Neural progenitor cell (in vitro differentiated cells): ENCODE measurements around the gene GUCA2A. TPM values are rescaled to one million over a fixed set of nuclear protein-coding genes. Genes with fewer than 3 reads are reported as not detected.

Experiments
- DNase-seq: peaks from one replicate; pipeline ENCODE4 v3.0.0-alpha.2; 2016; ENCODE audit warnings: low spot score
- H2AFZ ChIP-seq: fragments of 200-600 bp; sonication (generic); replicated peaks from 2 replicates; pipeline ENCODE4 v1.6.1; 2016; ENCODE audit warnings: antibody characterized with exemption
- H3F3A ChIP-seq: fragments of 200-600 bp; sonication (generic); 2 replicates; pipeline ENCODE4 v1.6.1; 2016; ENCODE audit warnings: antibody characterized with exemption, low read depth
- H3K27ac ChIP-seq: fragments of 200-600 bp; sonication (generic); 2 replicates; pipeline ENCODE4 v1.5.1; 2016; ENCODE audit warnings: mild to moderate bottlenecking
- H3K27me3 ChIP-seq: fragments of 200-600 bp; sonication (generic); 2 replicates; pipeline ENCODE4 v1.6.1; 2016; ENCODE audit warnings: mild to moderate bottlenecking, moderate library complexity
- H3K36me3 ChIP-seq: fragments of 200-600 bp; sonication (generic); 2 replicates; pipeline ENCODE4 v1.5.1; 2016
- H3K4me1 ChIP-seq: fragments of 200-600 bp; sonication (generic); 2 replicates; pipeline ENCODE4 v1.6.1; 2016; ENCODE audit warnings: mixed run types
- H3K4me2 ChIP-seq: fragments of 200-600 bp; sonication (generic); 2 replicates; pipeline ENCODE4 v1.6.1; 2016
- H3K4me3 ChIP-seq: fragments of 200-600 bp; sonication (generic); 2 replicates; pipeline ENCODE4 v1.5.1; 2016
- H3K79me2 ChIP-seq: fragments of 200-600 bp; sonication (generic); 2 replicates; pipeline ENCODE4 v1.6.1; 2016; ENCODE audit warnings: low read depth
- H3K9ac ChIP-seq: fragments of 200-600 bp; sonication (generic); 2 replicates; pipeline ENCODE4 v1.6.1; 2016
- H3K9me3 ChIP-seq: fragments of 200-600 bp; sonication (generic); 2 replicates; pipeline ENCODE4 v1.5.1; 2016; ENCODE audit warnings: low read depth
- H4K20me1 ChIP-seq: fragments of 200-600 bp; sonication (generic); 2 replicates; pipeline ENCODE4 v1.6.1; 2016; ENCODE audit warnings: low read depth
- H3K27ac Mint-ChIP-seq: 3 replicates; pipeline ENCODE4 v1.8.0; 2021; ENCODE audit warnings: mixed read lengths
- H3K27me3 Mint-ChIP-seq: 2 replicates; pipeline ENCODE4 v1.8.0; 2022; ENCODE audit warnings: low read depth, mild to moderate bottlenecking, inconsistent platforms, moderate library complexity, mixed read lengths; ENCODE audit not compliant: insufficient read depth
- H3K36me3 Mint-ChIP-seq: 3 replicates; pipeline ENCODE4 v1.8.0; 2021; ENCODE audit warnings: mixed read lengths
- H3K4me1 Mint-ChIP-seq: 3 replicates; pipeline ENCODE4 v1.8.0; 2021; ENCODE audit warnings: mixed read lengths
- H3K4me3 Mint-ChIP-seq: 3 replicates; pipeline ENCODE4 v1.8.0; 2021; ENCODE audit warnings: mild to moderate bottlenecking, moderate library complexity, mixed read lengths
- H3K9me3 Mint-ChIP-seq: 3 replicates; pipeline ENCODE4 v1.8.0; 2020; ENCODE audit warnings: mixed read lengths
- CTCF ChIP-seq: fragments of 200-600 bp; sonication (generic); IDR thresholded peaks from 2 replicates; pipeline ENCODE4 v1.5.1; 2017; ENCODE audit warnings: antibody characterized with exemption, mild to moderate bottlenecking
- EZH2 ChIP-seq: fragments of 200-600 bp; sonication (generic); IDR thresholded peaks from 2 replicates; pipeline ENCODE4 v1.6.1; 2017; ENCODE audit warnings: antibody characterized with exemption, mild to moderate bottlenecking, moderate library complexity
- EZH2phosphoT487 ChIP-seq: fragments of 200-600 bp; sonication (generic); IDR thresholded peaks from 2 replicates; pipeline ENCODE4 v1.6.1; 2017; ENCODE audit warnings: antibody characterized with exemption
- total RNA-seq: library from RNA; depleted of rRNA; stranded (reverse); fragments of >200 nt; gene quantifications from 2 replicates; pipeline ENCODE4 v1.2.3, GENCODE V29; 2015; ENCODE audit warnings: low replicate concordance

The GUCA2A gene
- total RNA-seq, 1 donor from 2014 or later = not detected

GRCh38 chr1:42135426-42135825 is 29.1 kb downstream of the GUCA2A start:
- H3K4me1 Mint-ChIP-seq = peaks cover 25% of the 10 kb centered on the region
- no peaks in the 10 kb centered on the region for H4K20me1 ChIP-seq
- H3K4me3 ChIP-seq = no peak overlapping the region
- peaks cover 9% of the 10 kb centered on the region for H3K4me1 ChIP-seq
- TF ChIP-seq CTCF = no peak
- TF ChIP-seq EZH2phosphoT487 = no peak
- TF ChIP-seq EZH2 = no peak
- no peak overlapping the region for H2AFZ ChIP-seq
- no peak overlapping the region for H3K27ac ChIP-seq
- DNase-seq = no peak
- no peak overlapping the region for H3K9ac ChIP-seq
- H3F3A ChIP-seq = no peaks in the 10 kb centered on the region
- H3K9me3 ChIP-seq = no peaks in the 10 kb centered on the region
- H3K27me3 ChIP-seq = no peaks in the 10 kb centered on the region
- H3K27me3 Mint-ChIP-seq = peaks cover 6% of the 10 kb centered on the region
- H3K36me3 Mint-ChIP-seq = no peaks in the 10 kb centered on the region
- peaks cover 2% of the 10 kb centered on the region for H3K9me3 Mint-ChIP-seq
- H3K36me3 ChIP-seq = no peaks in the 10 kb centered on the region
- H3K4me3 Mint-ChIP-seq = no peak overlapping the region
- H3K27ac Mint-ChIP-seq = no peak overlapping the region
- H3K79me2 ChIP-seq = no peaks in the 10 kb centered on the region
- H3K4me2 ChIP-seq = no peak overlapping the region

- Histone ChIP-seq H2AFZ (no peak overlapping the region), H4K20me1 (no peaks in the 10 kb centered on the region), H3K9ac (no peak overlapping the region), H3K4me3 (no peak overlapping the region), H3K36me3 (no peaks in the 10 kb centered on the region), H3K4me2 (no peak overlapping the region), H3K27ac (no peak overlapping the region), H3K4me1 (peaks cover 9% of the 10 kb centered on the region), H3F3A (no peaks in the 10 kb centered on the region), H3K27me3 (no peaks in the 10 kb centered on the region), H3K79me2 (no peaks in the 10 kb centered on the region), H3K9me3 (no peaks in the 10 kb centered on the region)
- Mint-ChIP-seq H3K4me3 (no peak overlapping the region), H3K9me3 (peaks cover 2% of the 10 kb centered on the region), H3K27me3 (peaks cover 6% of the 10 kb centered on the region), H3K4me1 (peaks cover 25% of the 10 kb centered on the region), H3K36me3 (no peaks in the 10 kb centered on the region), H3K27ac (no peak overlapping the region)
- no peak for TF ChIP-seq CTCF
- TF ChIP-seq EZH2phosphoT487 = no peak
- no peak for TF ChIP-seq EZH2
- DNase-seq = no peak
These were observed 30.6 kb downstream of the GUCA2A start for GRCh38 chr1:42133809-42134526.

- H4K20me1 ChIP-seq = no peaks in the 10 kb centered on the region
- TF ChIP-seq CTCF (no peak), EZH2 (no peak), EZH2phosphoT487 (no peak)
- H3K4me3 Mint-ChIP-seq = no peak overlapping the region
- H3K9ac ChIP-seq = no peak overlapping the region
- H3K27ac ChIP-seq = no peak overlapping the region
- no peak overlapping the region for H3K4me2 ChIP-seq
- H3K36me3 Mint-ChIP-seq = no peaks in the 10 kb centered on the region
- no peaks in the 10 kb centered on the region for H3K36me3 ChIP-seq
- H3K27me3 Mint-ChIP-seq = peaks cover 9% of the 10 kb centered on the region
- H3K9me3 Mint-ChIP-seq = peaks cover under 1% of the 10 kb centered on the region
- no peak overlapping the region for H3K4me3 ChIP-seq
- peaks cover 9% of the 10 kb centered on the region for H3K4me1 ChIP-seq
- H3K9me3 ChIP-seq = no peaks in the 10 kb centered on the region
- DNase-seq = no peak
- no peak overlapping the region for H3K27ac Mint-ChIP-seq
- H3K27me3 ChIP-seq = no peaks in the 10 kb centered on the region
- no peaks in the 10 kb centered on the region for H3K79me2 ChIP-seq
- H3K4me1 Mint-ChIP-seq = peaks cover 20% of the 10 kb centered on the region
- H2AFZ ChIP-seq = no peak overlapping the region
- H3F3A ChIP-seq = no peaks in the 10 kb centered on the region
These were observed 31.2 kb downstream of the GUCA2A start for GRCh38 chr1:42133390-42133789.
